ENCODE results near the gene GLI3.
"Not testable (repeated sequence)": the region's sequence is repeated elsewhere in the genome, so short reads cannot be mapped to it uniquely, and the experiment has no call there.

GLI3 gene

DNA sequence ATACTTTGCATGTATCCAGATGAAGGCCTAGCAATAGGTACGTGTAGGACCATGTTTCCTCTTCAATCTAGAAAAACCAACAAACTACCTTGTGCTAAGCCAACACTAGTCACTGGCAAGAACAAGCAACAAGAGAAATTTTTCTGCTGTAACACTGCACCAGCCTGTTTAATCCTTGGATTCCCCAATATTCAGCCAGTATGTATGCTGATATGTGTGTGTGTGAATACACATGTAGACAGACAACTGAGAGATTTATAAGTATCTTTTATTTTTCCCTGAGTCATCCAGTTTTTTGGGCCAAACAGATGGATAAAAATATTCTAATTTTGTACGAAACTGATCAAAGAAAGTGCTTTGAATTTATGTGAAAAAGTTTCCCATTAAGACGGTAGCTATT lies 26.2 kb downstream of the GLI3 start:
- Histone ChIP-seq H3K4me3 (ENCODE audit: low read depth, low read length) (no peak overlapping the region), H3K27ac (ENCODE audit: low read depth, low read length) (no peak overlapping the region), H3K9me3 (ENCODE audit: insufficient read depth, low read depth, low read length) (no peaks in the 10 kb centered on the region), H3K79me2 (ENCODE audit: control insufficient read depth, insufficient read depth, low read length, poor library complexity) (no peaks in the 10 kb centered on the region), H3K36me3 (ENCODE audit: control insufficient read depth in 1 of 2, insufficient read depth in 2 of 2, low read length in 2 of 2) (no peaks in the 10 kb centered on the region), H3K23ac (ENCODE audit: low read length) (no peak overlapping the region), H2BK12ac (ENCODE audit: low read length) (no peak overlapping the region), H2BK120ac (ENCODE audit: insufficient read depth, low read length, poor library complexity) (no peak overlapping the region), H3K9ac (ENCODE audit: low read length) (no peak overlapping the region), H3K14ac (ENCODE audit: low read length) (no peak overlapping the region), H3K4ac (ENCODE audit: low read depth, low read length) (no peak overlapping the region), H2AK5ac (ENCODE audit: low read length) (no peak overlapping the region), H4K12ac (ENCODE audit: low read depth, low read length) (no peak overlapping the region), H4K91ac (ENCODE audit: low read depth, low read length) (no peak overlapping the region), H3K4me2 (ENCODE audit: low read length) (no peak overlapping the region), H2BK5ac (ENCODE audit: low read depth, low read length, poor library complexity) (no peak overlapping the region), H3K27me3 (ENCODE audit: insufficient read depth, low read length) (no peaks in the 10 kb centered on the region), H2AFZ (ENCODE audit: insufficient read depth, low read length, poor library complexity) (no peak overlapping the region), H3K18ac (ENCODE audit: low read length) (no peak overlapping the region), H3K79me1 (ENCODE audit: low read length) (no peaks in the 10 kb centered on the region), H3K4me1 (ENCODE audit: control insufficient read depth in 1 of 2, insufficient read depth in 2 of 2, low read length in 2 of 2) (peaks cover 0 to 3% of the 10 kb centered on the region in 2 experiments), H4K8ac (ENCODE audit: low read depth, low read length) (no peak overlapping the region)
- WGBS (ENCODE audit: extremely low coverage, insufficient coverage, insufficient read length): no CpG with 5 or more reads among the region's 3 CpGs
- no peak for DNase-seq

DNA sequence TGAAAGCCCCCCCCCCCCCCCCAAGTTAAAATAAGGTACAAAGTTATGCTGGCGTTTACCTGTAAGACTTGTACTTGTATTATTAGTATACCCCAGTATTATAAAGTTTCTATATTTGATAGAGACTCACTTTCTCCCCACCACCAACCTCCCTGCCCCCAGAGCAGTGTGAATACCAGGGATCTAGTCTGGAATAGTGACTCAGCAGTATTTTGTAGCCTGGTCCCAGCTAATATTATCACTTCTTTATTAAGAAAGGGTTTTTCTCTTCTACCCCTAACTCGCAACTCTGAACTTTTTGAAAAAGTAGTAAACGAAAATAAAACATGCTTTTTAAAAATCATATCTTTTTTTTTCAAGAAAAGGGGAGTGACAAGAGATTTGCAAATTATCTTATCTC lies 26.7 kb downstream of the GLI3 start:
- H3K9me3 ChIP-seq (ENCODE audit: insufficient read depth, low read depth, low read length): no peaks in the 10 kb centered on the region
- H3K27me3 ChIP-seq (ENCODE audit: insufficient read depth, low read length): no peaks in the 10 kb centered on the region
- no peaks in the 10 kb centered on the region for H3K79me2 ChIP-seq (ENCODE audit: control insufficient read depth, insufficient read depth, low read length, poor library complexity)
- H3K23ac ChIP-seq (ENCODE audit: low read length): no peak overlapping the region
- no CpG with 5 or more reads among the region's 3 CpGs for WGBS (ENCODE audit: extremely low coverage, insufficient coverage, insufficient read length)
- H3K14ac ChIP-seq (ENCODE audit: low read length): no peak overlapping the region
- no peak overlapping the region for H3K4ac ChIP-seq (ENCODE audit: low read depth, low read length)
- H2BK120ac ChIP-seq (ENCODE audit: insufficient read depth, low read length, poor library complexity): no peak overlapping the region
- no peak overlapping the region for H4K91ac ChIP-seq (ENCODE audit: low read depth, low read length)
- no peak overlapping the region for H3K4me3 ChIP-seq (ENCODE audit: low read depth, low read length)
- H3K4me1 ChIP-seq (ENCODE audit: control insufficient read depth in 1 of 2, insufficient read depth in 2 of 2, low read length in 2 of 2): peaks cover 0 to 3% of the 10 kb centered on the region in 2 experiments
- no peak overlapping the region for H3K27ac ChIP-seq (ENCODE audit: low read depth, low read length)
- H3K18ac ChIP-seq (ENCODE audit: low read length): no peak overlapping the region
- no peak overlapping the region for H2BK12ac ChIP-seq (ENCODE audit: low read length)
- no peak overlapping the region for H2BK5ac ChIP-seq (ENCODE audit: low read depth, low read length, poor library complexity)
- no peak overlapping the region for H3K4me2 ChIP-seq (ENCODE audit: low read length)
- H4K12ac ChIP-seq (ENCODE audit: low read depth, low read length): no peak overlapping the region
- no peaks in the 10 kb centered on the region for H3K79me1 ChIP-seq (ENCODE audit: low read length)
- no peak for DNase-seq
- H2AK5ac ChIP-seq (ENCODE audit: low read length): no peak overlapping the region
- H3K9ac ChIP-seq (ENCODE audit: low read length): no peak overlapping the region
- no peak overlapping the region for H4K8ac ChIP-seq (ENCODE audit: low read depth, low read length)
- no peaks in the 10 kb centered on the region for H3K36me3 ChIP-seq (ENCODE audit: control insufficient read depth in 1 of 2, insufficient read depth in 2 of 2, low read length in 2 of 2)
- no peak overlapping the region for H2AFZ ChIP-seq (ENCODE audit: insufficient read depth, low read length, poor library complexity)

DNA sequence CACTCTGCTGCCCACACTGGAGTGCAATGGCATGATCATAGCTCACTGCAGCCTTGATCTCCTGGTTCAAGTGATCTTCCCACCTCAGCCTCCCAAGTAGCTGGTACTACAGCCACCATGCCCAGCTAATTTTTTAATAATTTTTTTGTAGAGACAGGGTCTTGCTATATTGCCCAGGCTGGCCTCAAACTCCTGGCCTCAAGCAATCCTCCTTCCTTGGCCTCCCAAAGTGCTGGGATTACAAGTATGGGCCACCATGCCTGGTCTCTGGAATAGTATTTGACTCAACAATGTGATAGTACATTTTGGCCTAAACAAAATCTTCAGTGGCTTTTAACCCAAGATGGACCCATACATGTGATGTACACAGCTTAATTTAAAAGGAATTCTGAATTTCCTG lies 27.9 kb downstream of the GLI3 start:
- H3K23ac ChIP-seq (ENCODE audit: low read length): not testable (repeated sequence)

DNA sequence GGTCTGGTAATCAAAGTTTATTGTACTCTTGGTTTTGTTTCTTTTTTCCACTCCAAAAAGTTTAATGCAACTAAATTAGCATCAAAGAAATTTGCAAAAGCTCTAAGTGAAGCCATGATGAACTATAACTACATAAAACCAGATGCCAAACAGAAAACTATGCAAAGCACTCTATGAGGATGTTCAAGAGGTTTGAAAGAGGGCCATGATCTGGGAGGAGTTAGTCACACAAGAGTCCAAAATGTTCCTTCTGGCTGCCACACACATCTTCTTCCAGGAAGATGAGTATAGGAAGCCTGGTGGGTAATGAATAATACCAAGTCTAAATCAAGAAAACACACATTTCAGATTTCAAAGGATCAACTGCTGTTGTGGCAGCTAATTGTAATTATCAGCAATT lies 28.4 kb downstream of the GLI3 start:
- Histone ChIP-seq H2BK120ac (ENCODE audit: insufficient read depth, low read length, poor library complexity) (no peak overlapping the region), H2AFZ (ENCODE audit: insufficient read depth, low read length, poor library complexity) (no peak overlapping the region), H2BK5ac (ENCODE audit: low read depth, low read length, poor library complexity) (no peak overlapping the region), H3K4me1 (ENCODE audit: control insufficient read depth in 1 of 2, insufficient read depth in 2 of 2, low read length in 2 of 2) (peaks cover 0 to 3% of the 10 kb centered on the region in 2 experiments), H3K14ac (ENCODE audit: low read length) (no peak overlapping the region), H3K79me2 (ENCODE audit: control insufficient read depth, insufficient read depth, low read length, poor library complexity) (no peaks in the 10 kb centered on the region), H3K4me2 (ENCODE audit: low read length) (no peak overlapping the region), H3K79me1 (ENCODE audit: low read length) (no peaks in the 10 kb centered on the region), H3K23ac (ENCODE audit: low read length) (no peak overlapping the region), H2AK5ac (ENCODE audit: low read length) (no peak overlapping the region), H4K8ac (ENCODE audit: low read depth, low read length) (no peak overlapping the region), H3K4me3 (ENCODE audit: low read depth, low read length) (no peak overlapping the region), H3K27ac (ENCODE audit: low read depth, low read length) (no peak overlapping the region), H3K9ac (ENCODE audit: low read length) (no peak overlapping the region), H3K9me3 (ENCODE audit: insufficient read depth, low read depth, low read length) (no peaks in the 10 kb centered on the region), H3K18ac (ENCODE audit: low read length) (no peak overlapping the region), H2BK12ac (ENCODE audit: low read length) (no peak overlapping the region), H4K91ac (ENCODE audit: low read depth, low read length) (no peak overlapping the region), H3K27me3 (ENCODE audit: insufficient read depth, low read length) (no peaks in the 10 kb centered on the region), H4K12ac (ENCODE audit: low read depth, low read length) (no peak overlapping the region), H3K36me3 (ENCODE audit: control insufficient read depth in 1 of 2, insufficient read depth in 2 of 2, low read length in 2 of 2) (no peaks in the 10 kb centered on the region), H3K4ac (ENCODE audit: low read depth, low read length) (no peak overlapping the region)
- DNase-seq: no peak

More for the DNA sequence above, 27.9 kb downstream of the GLI3 start:
- not testable (repeated sequence) for H2AFZ ChIP-seq (ENCODE audit: insufficient read depth, low read length, poor library complexity); H2BK120ac ChIP-seq (ENCODE audit: insufficient read depth, low read length, poor library complexity); DNase-seq; H3K36me3 ChIP-seq (ENCODE audit: control insufficient read depth in 1 of 2, insufficient read depth in 2 of 2, low read length in 2 of 2); H4K8ac ChIP-seq (ENCODE audit: low read depth, low read length); H3K27me3 ChIP-seq (ENCODE audit: insufficient read depth, low read length); H3K79me2 ChIP-seq (ENCODE audit: control insufficient read depth, insufficient read depth, low read length, poor library complexity); H3K9ac ChIP-seq (ENCODE audit: low read length); H3K27ac ChIP-seq (ENCODE audit: low read depth, low read length); H3K79me1 ChIP-seq (ENCODE audit: low read length); H2BK12ac ChIP-seq (ENCODE audit: low read length); H3K14ac ChIP-seq (ENCODE audit: low read length); H2BK5ac ChIP-seq (ENCODE audit: low read depth, low read length, poor library complexity); H4K91ac ChIP-seq (ENCODE audit: low read depth, low read length); H3K18ac ChIP-seq (ENCODE audit: low read length); H3K4me2 ChIP-seq (ENCODE audit: low read length); H3K4me3 ChIP-seq (ENCODE audit: low read depth, low read length); H3K4me1 ChIP-seq (ENCODE audit: control insufficient read depth in 1 of 2, insufficient read depth in 2 of 2, low read length in 2 of 2); H2AK5ac ChIP-seq (ENCODE audit: low read length); H3K4ac ChIP-seq (ENCODE audit: low read depth, low read length); H4K12ac ChIP-seq (ENCODE audit: low read depth, low read length); H3K9me3 ChIP-seq (ENCODE audit: insufficient read depth, low read depth, low read length)

DNA sequence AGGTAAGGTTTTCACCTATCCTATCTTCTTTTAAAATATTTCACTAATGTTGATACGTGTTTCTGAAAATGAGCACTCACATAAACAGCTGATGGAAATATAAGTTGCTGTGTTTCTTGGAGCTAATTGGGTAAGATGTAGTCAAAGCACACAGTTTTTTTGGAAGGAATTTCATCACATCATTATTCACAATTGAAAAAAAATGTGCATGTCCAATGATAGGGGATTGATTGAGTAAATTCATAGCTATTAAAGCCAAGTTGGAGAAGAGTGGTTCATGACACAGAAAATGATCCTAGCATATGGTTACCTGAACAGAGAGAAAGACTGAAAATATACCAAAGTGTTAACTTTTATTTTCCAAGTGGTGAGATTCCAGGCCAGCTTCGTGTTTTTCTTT lies 29.6 kb downstream of the GLI3 start:
- Histone ChIP-seq H4K8ac (ENCODE audit: low read depth, low read length) (no peak overlapping the region), H2BK120ac (ENCODE audit: insufficient read depth, low read length, poor library complexity) (no peak overlapping the region), H3K36me3 (ENCODE audit: control insufficient read depth in 1 of 2, insufficient read depth in 2 of 2, low read length in 2 of 2) (no peaks in the 10 kb centered on the region), H3K79me1 (ENCODE audit: low read length) (no peaks in the 10 kb centered on the region), H3K27me3 (ENCODE audit: insufficient read depth, low read length) (no peaks in the 10 kb centered on the region), H3K4me3 (ENCODE audit: low read depth, low read length) (no peak overlapping the region), H3K79me2 (ENCODE audit: control insufficient read depth, insufficient read depth, low read length, poor library complexity) (no peaks in the 10 kb centered on the region), H2AFZ (ENCODE audit: insufficient read depth, low read length, poor library complexity) (no peak overlapping the region), H4K12ac (ENCODE audit: low read depth, low read length) (no peak overlapping the region), H3K18ac (ENCODE audit: low read length) (no peak overlapping the region), H2AK5ac (ENCODE audit: low read length) (no peak overlapping the region), H4K91ac (ENCODE audit: low read depth, low read length) (no peak overlapping the region), H3K4me2 (ENCODE audit: low read length) (no peak overlapping the region), H3K14ac (ENCODE audit: low read length) (no peak overlapping the region), H3K4me1 (ENCODE audit: control insufficient read depth in 1 of 2, insufficient read depth in 2 of 2, low read length in 2 of 2) (no peaks in the 10 kb centered on the region), H3K27ac (ENCODE audit: low read depth, low read length) (no peak overlapping the region), H3K4ac (ENCODE audit: low read depth, low read length) (no peak overlapping the region), H3K9ac (ENCODE audit: low read length) (no peak overlapping the region), H3K9me3 (ENCODE audit: insufficient read depth, low read depth, low read length) (no peaks in the 10 kb centered on the region), H3K23ac (ENCODE audit: low read length) (no peak overlapping the region), H2BK12ac (ENCODE audit: low read length) (no peak overlapping the region), H2BK5ac (ENCODE audit: low read depth, low read length, poor library complexity) (no peak overlapping the region)
- DNase-seq: no peak
- no CpG with 5 or more reads among the region's 2 CpGs for WGBS (ENCODE audit: extremely low coverage, insufficient coverage, insufficient read length)
